Mucosa of stomach (tissue), 1 donor: ENCODE measurements around the gene LRP1.

Experiments used
- H3K27me3 ChIP-seq: one replicate; pipeline ENCODE4 v1.7.0; 2013; ENCODE audit warnings: mild to moderate bottlenecking, low read length; ENCODE audit not compliant: control insufficient read depth, insufficient read depth
- H3K36me3 ChIP-seq: one replicate; pipeline ENCODE4 v1.7.0; 2013; ENCODE audit warnings: low read length; ENCODE audit not compliant: control insufficient read depth, insufficient read depth
- H3K4me1 ChIP-seq: one replicate; pipeline ENCODE4 v1.7.0; 2013; ENCODE audit warnings: mild to moderate bottlenecking, low read length; ENCODE audit not compliant: control insufficient read depth, insufficient read depth
- H3K4me3 ChIP-seq: one replicate; pipeline ENCODE4 v1.7.0; 2013; ENCODE audit warnings: low read length
- H3K9ac ChIP-seq: one replicate; pipeline ENCODE4 v1.7.0; 2013; ENCODE audit warnings: mild to moderate bottlenecking, low read length, moderate library complexity
- H3K9me3 ChIP-seq: one replicate; pipeline ENCODE4 v1.7.0; 2013; ENCODE audit warnings: mild to moderate bottlenecking, low read length, moderate library complexity; ENCODE audit not compliant: control insufficient read depth
- donor health status: Pancreatic carcinoma.

The LRP1 gene

DNA sequence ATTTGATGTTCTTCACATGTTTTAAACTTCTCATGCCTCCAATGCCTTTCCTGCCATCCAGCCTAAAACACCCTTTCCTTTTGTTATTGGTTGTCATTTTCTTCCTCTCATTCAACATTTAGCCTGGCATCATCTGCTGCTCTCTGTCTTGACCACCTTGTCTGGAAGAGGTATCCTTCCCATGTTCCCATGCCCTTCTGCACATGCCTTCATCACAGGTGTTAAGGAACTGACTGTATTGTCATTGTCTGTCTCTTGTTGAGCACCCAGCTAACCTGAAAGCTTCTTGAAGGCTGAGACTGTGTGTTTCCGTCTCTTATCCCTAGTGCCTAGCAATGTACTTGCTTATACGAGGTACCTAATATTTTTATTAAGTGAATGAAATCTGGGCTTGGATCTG, 4.5 kb upstream of the LRP1 start:
- Histone ChIP-seq H3K9ac (no peak overlapping the region), H3K27me3 (no peaks in the 10 kb centered on the region), H3K4me1 (peaks cover 9% of the 10 kb centered on the region), H3K9me3 (no peaks in the 10 kb centered on the region), H3K36me3 (no peaks in the 10 kb centered on the region), H3K4me3 (no peak overlapping the region)

DNA sequence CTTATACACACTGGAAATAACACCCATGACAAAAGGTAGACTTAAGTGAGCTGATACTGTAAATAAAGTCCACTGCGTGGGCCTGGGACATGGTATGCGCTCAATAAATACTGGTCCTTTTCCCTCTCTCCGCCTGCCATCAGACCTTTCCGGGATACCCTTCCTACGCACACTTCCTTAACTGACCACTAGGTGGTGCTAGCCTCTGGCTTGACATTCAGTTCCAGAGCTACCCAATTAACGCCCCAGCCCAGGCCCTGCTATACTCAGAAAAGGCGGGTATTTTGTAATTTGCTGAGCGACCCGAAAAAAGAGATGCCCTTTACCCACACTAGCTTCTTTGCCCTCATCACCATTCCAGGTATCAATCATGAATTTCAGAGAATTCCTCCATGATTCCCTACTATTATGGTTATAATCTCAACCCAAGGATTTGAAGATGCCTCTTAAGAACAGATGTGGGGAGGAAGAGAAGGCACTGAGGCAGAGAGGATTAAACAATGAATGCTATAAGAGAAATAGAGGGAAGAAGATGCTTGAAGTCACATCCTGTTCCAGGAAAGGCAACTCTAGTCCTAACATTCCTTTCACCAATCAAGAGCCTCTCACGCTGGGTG, 3.9 kb upstream of the LRP1 start:
- Histone ChIP-seq H3K4me1 (peaks cover 9% of the 10 kb centered on the region), H3K36me3 (no peaks in the 10 kb centered on the region), H3K4me3 (no peak overlapping the region), H3K27me3 (no peaks in the 10 kb centered on the region), H3K9me3 (no peaks in the 10 kb centered on the region), H3K9ac (no peak overlapping the region)

DNA sequence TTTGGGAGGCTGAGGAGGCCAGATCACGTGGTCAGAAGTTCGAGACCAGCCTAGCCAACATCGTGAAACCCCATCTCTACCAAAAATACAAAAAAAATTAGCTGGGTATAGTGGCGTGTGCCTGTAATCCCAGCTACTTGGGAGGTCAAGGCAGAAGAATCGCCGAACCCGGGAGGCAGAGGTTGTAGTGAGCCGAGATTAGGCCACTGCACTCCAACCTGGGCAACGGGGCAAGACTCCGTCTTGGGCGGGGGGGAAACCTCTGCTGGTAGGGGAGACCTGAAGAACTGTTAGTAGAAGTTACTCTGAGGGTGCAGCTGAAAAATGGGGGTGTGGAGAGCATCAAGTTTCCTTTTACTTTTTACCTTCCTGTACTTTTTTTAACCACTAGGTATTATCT, 2.2 kb upstream of the LRP1 start:
- Histone ChIP-seq H3K9ac (no peak overlapping the region), H3K4me1 (peaks cover 24% of the 10 kb centered on the region), H3K36me3 (no peaks in the 10 kb centered on the region), H3K9me3 (no peaks in the 10 kb centered on the region), H3K27me3 (no peaks in the 10 kb centered on the region), H3K4me3 (no peak overlapping the region)

DNA sequence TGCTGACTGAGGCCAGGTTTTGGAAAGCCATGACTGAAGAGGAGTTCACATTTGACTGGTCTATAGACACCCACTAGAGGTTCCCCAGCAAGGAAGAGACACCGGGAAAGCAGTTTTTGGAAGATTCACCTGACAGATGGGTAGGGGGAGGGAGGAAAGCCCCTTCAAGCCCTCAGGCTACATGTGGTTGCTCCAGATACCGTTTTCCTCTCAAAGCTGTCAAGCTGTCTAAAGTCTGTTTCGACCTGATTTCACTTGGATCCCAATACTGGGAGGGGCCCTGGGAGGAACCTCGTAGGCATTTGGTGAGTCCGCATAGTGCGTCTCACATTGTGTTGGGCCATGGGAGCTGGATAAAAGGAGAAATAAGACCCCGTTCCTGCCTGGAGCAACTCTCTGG, 1.7 kb upstream of the LRP1 start:
- Histone ChIP-seq H3K4me1 (peaks cover 29% of the 10 kb centered on the region), H3K4me3 (no peak overlapping the region), H3K36me3 (no peaks in the 10 kb centered on the region), H3K27me3 (no peaks in the 10 kb centered on the region), H3K9ac (peak overlapping the region; percentile 97), H3K9me3 (no peaks in the 10 kb centered on the region)

DNA sequence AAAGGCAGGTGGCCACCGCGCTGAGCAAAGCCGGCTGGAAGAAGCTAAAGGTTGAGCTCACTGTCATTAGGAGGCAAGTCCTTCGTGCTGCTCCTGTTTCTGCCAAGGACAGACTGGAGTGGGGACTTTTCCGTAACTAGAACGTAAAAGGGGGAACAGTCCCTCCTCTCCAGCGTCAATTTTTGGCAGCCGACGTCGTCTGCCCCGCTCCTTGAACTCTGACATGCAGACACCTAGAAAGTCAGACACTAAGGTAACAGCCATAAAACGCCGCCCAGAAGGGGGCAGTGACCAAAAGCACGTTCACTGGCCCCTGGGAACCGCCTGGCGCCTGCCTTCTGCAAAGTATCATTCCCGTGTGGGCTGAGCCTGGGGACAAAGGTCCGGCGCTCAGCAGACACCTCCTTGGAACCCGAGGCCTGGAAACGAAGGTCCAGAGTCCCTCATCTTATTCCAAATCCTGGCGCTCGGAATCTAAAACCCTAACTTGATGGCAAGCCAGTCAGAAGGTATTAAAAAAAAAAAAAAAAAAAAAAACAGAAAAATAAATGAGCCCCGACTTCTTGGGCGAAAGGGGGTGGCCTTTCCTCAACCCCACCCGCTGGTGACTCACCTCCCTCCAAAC, 1.1 kb upstream of the LRP1 start:
- peak overlapping the region; percentile 97 for H3K9ac ChIP-seq
- H3K4me1 ChIP-seq: peaks cover 35% of the 10 kb centered on the region
- H3K27me3 ChIP-seq: no peaks in the 10 kb centered on the region
- H3K9me3 ChIP-seq: no peaks in the 10 kb centered on the region
- H3K4me3 ChIP-seq: peak overlapping the region; percentile 47
- H3K36me3 ChIP-seq: no peaks in the 10 kb centered on the region

DNA sequence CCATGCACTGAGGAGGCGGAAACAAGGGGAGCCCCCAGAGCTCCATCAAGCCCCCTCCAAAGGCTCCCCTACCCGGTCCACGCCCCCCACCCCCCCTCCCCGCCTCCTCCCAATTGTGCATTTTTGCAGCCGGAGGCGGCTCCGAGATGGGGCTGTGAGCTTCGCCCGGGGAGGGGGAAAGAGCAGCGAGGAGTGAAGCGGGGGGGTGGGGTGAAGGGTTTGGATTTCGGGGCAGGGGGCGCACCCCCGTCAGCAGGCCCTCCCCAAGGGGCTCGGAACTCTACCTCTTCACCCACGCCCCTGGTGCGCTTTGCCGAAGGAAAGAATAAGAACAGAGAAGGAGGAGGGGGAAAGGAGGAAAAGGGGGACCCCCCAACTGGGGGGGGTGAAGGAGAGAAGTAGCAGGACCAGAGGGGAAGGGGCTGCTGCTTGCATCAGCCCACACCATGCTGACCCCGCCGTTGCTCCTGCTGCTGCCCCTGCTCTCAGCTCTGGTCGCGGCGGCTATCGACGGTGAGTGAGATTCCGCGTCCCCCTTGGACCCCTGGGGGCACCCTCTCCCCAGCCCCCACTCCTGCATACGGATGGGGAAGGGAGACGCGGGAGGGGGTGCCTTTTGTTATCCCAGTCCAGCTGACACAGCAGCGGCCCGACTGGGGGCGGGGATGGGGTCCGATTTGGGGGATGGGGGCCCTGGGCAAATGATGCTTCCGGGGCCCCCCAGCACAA, 400 bp downstream of the LRP1 start:
- no peaks in the 10 kb centered on the region for H3K27me3 ChIP-seq
- H3K9me3 ChIP-seq: no peaks in the 10 kb centered on the region
- peak overlapping the region; percentile 97 for H3K9ac ChIP-seq
- H3K4me1 ChIP-seq: peaks cover 48% of the 10 kb centered on the region
- H3K4me3 ChIP-seq: peak overlapping the region; percentile 75
- H3K36me3 ChIP-seq: no peaks in the 10 kb centered on the region

DNA sequence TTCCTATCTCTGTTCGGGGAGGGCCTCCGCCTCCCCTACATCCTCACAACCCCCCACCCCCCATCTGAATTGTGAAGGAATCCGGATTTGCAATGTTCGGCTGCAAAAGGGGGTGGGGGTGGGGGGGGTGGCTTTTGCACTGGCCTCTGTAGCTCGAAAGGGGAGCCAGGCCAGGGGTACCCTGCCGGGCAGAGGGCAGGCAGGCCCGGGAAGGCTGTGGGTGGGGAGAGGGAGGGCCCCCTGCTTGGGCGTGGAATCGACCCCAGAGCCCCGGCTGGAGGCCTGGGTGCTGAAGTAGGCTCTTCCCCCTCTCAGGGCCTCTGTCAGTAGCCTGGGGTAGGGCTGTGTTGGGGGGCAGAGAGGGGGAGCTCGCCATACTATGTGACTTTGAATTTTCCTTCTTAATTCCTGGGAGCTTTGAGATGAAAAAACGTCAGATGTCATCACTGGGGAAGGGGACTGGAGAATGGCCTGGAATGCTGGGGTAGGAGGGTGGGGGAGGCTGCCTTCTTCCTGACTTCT, 1.1 kb downstream of the LRP1 start:
- Histone ChIP-seq H3K9me3 (no peaks in the 10 kb centered on the region), H3K27me3 (no peaks in the 10 kb centered on the region), H3K4me1 (peaks cover 54% of the 10 kb centered on the region), H3K4me3 (peak overlapping the region; percentile 75), H3K9ac (peak overlapping the region; percentile 97), H3K36me3 (no peaks in the 10 kb centered on the region)

DNA sequence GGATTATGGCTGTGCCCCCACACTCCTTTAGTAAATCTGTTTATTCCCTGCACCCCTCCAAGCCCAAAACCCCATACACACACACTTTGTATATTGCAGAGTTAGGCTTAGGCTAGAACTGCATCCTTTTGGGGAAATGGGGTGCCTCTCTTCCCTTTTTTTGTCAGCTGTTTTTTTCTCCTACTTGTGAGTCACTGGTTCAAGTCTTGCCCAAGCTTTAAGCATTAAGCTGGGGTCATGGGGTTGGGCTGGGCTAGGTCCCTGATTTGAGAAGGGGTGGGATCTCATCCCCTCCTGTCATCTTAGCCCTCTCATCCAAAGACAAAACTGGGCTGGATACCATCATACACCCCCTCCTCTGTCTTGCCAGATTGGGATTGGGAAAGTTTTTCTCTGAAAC, 1.6 kb downstream of the LRP1 start:
- H3K9ac ChIP-seq: peak overlapping the region; percentile 97
- no peaks in the 10 kb centered on the region for H3K36me3 ChIP-seq

DNA sequence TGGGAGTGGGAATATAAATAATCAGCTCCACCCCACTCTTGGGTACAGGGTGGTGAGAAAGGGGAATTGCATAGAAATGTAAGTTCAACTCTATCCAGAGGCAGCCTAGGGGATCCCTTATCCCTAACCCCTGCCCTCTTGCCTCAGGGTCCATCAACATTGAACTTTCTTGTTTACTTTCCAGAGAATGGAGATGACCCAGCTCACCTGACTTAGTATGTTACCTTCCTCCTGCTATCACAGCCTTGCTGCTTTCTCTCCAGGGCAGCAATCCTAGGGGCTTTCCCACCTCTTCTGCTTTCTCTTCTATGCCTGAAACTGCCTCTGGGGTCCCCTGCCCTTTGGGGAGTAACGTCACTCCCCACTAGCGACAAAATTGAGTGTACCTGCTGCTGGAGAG, 2.7 kb downstream of the LRP1 start:
- Histone ChIP-seq H3K4me3 (no peak overlapping the region), H3K9me3 (no peaks in the 10 kb centered on the region), H3K27me3 (no peaks in the 10 kb centered on the region), H3K4me1 (peaks cover 63% of the 10 kb centered on the region), H3K36me3 (no peaks in the 10 kb centered on the region), H3K9ac (peak overlapping the region; percentile 97)

More for the DNA sequence above, 1.6 kb downstream of the LRP1 start:
- Histone ChIP-seq H3K27me3 (no peaks in the 10 kb centered on the region), H3K4me1 (peaks cover 54% of the 10 kb centered on the region), H3K4me3 (peak overlapping the region; percentile 75), H3K9me3 (no peaks in the 10 kb centered on the region)

DNA sequence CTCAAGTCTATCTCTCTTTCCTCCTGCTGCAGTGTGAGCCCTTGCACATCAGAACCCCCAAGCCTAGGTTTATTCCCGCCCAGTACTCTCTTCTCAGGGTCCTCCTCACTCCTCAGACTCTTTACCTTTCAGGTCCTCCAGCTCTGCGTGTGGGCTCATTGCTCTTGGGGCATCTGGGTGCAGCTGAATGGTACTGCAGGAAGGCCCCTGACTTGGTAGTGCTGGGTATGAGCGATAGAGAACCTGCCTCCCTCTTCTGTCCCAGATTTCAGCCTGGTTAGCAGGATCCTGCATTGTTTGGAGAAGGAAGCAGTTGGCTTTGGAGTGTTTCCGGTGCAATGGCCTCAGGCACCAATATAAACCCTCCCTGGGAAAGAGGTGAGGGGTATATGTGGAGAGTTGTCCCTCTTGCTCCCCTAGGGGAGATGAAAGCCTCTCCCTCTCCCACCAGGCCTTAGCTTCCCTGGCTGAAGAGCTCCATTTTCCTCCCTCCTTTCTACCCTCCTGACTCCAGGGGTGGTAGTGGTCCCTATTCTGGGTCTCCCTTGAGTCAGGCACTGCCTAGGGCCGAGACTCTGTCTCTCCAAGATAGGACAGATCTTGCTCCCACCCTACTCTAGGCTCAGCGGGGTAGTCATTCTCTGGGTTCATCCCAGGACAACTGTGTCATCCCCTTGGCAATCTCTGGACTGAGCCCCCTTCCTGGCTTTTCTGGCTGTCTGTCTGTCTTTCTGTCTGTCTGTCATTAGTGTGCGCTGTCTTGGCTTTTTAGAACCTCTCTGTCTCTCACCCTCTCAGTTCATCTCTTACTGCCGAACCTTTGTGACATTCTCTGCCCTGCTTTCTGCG, 3.8 kb downstream of the LRP1 start:
- H3K4me3 ChIP-seq: no peak overlapping the region
- H3K9me3 ChIP-seq: no peaks in the 10 kb centered on the region
- H3K9ac ChIP-seq: peak overlapping the region; percentile 26
- no peaks in the 10 kb centered on the region for H3K27me3 ChIP-seq
- peaks cover 55% of the 10 kb centered on the region for H3K4me1 ChIP-seq
- no peaks in the 10 kb centered on the region for H3K36me3 ChIP-seq

DNA sequence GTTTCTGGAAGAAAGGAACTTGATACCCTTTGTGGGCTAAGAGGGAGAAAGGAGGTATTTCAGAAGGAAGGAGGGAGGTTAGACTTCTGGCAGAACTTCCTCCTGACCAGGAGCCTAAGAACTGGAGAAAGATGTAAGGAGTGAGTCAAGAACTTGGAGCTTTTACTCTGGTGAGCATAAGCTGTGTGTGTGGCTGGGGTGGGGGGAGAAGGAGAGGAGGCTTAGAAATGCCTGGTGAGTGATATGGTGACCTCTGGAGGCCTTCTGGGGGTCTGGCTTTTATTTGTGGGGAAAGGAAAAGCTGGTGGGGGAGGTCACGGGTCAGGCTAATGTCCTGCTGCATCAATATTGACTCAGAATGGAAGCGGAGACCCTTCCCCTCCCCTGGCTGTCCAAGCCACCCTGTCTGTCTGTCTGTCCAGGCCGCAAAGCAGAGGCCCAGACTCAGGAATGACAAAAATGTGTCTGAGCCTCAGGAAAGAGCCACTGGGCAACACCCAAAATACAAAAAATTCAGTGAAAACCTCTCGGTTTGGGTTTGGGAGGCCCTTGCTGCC, 4.8 kb downstream of the LRP1 start:
- Histone ChIP-seq H3K4me1 (peaks cover 59% of the 10 kb centered on the region), H3K4me3 (no peak overlapping the region), H3K9ac (no peak overlapping the region), H3K36me3 (no peaks in the 10 kb centered on the region), H3K27me3 (no peaks in the 10 kb centered on the region), H3K9me3 (no peaks in the 10 kb centered on the region)
